ENCODE results near the gene CST2.

The CST2 gene

DNA sequence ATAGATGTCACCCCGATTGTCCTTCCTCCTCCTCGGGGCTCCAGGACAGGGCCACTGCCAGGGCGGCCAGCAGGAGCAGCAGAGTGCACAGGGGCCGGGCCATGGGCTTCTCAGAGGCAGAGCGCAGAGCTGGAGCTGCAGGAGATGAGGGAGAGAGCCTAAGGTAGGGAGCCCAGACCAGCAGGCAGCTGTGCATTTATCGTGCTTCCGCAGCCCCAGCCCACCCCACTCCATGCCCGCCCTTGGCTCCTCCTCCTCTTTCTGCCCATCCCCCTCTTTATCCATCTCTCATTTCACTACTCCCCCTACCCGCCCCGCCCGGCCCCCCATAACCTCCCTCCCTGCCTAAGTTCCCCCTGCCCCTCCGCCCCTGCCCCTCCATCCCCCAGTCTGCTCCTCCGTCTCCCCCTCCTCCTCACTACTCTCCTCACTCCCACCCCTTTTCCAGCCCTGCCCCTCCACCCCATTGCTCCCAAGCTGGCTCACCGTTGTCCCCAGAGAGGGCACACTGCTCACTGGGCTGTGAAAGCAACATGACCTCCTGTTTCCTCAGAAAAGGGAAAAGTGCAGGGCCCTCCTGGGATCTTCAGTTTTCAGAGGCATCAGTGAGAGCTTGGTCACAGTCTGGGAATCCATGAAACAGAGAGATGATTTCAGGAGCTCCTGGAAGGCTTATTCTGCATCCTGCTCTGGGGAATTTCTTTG, 50.3 kb downstream of the CST2 start:
- no peak overlapping the region for H3K4me3 ChIP-seq (ENCODE audit: low read depth, low read length)
- TF ChIP-seq, protein P1, sequence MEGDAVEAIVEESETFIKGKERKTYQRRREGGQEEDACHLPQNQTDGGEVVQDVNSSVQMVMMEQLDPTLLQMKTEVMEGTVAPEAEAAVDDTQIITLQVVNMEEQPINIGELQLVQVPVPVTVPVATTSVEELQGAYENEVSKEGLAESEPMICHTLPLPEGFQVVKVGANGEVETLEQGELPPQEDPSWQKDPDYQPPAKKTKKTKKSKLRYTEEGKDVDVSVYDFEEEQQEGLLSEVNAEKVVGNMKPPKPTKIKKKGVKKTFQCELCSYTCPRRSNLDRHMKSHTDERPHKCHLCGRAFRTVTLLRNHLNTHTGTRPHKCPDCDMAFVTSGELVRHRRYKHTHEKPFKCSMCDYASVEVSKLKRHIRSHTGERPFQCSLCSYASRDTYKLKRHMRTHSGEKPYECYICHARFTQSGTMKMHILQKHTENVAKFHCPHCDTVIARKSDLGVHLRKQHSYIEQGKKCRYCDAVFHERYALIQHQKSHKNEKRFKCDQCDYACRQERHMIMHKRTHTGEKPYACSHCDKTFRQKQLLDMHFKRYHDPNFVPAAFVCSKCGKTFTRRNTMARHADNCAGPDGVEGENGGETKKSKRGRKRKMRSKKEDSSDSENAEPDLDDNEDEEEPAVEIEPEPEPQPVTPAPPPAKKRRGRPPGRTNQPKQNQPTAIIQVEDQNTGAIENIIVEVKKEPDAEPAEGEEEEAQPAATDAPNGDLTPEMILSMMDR (IDR thresholded peaks at IDR 0.05; ENCODE audit: low read depth, low read length) = no peak

- TF ChIP-seq, protein P1 (IDR thresholded peaks at IDR 0.05; ENCODE audit: low read depth, low read length) = no peak
- no peak overlapping the region for H3K4me3 ChIP-seq (ENCODE audit: low read depth, low read length)
These were observed 52.4 kb downstream of the CST2 start for GRCh38 chr20:23774081-23774480.

Data from WI38 (cell line).